Spleen (tissue), 7 donors: ENCODE data around the gene AGK.

Source experiments
- CTCF ChIP-seq, 11 experiments: fragments of 200-600 bp in 7 of 11; fragments of 450-650 bp in 4 of 11; sonication (generic) in 4 of 11; IDR thresholded peaks in 8 of 11; conservative IDR thresholded peaks in 3 of 11; 1 replicate in 7 of 11; 2 replicates in 4 of 11; pipeline versions ENCODE4 v1.4.0 to v1.8.0; 2016 to 2021; ENCODE audit warnings: antibody characterized with exemption in 11 of 11, inconsistent platforms in 4 of 11, mild to moderate bottlenecking in 1 of 11
- POLR2A ChIP-seq, 3 donors: fragments of 450-650 bp; IDR thresholded peaks; one replicate each; pipeline ENCODE4 v1.5.1; 2017; ENCODE audit warnings: antibody characterized with exemption in 3 of 3, mild to moderate bottlenecking in 1 of 3
- donor health status: DM: no; HTN: no; CAD: no; lungs with moderate emphysema.
- donor health status: DM: no; HTN: no; CAD: no.
- donor health status: DM: no; HTN: no; CAD: no.

- TF ChIP-seq CTCF (IDR thresholded peaks at IDR 0.05 in 8 of 11, conservative IDR thresholded peaks at IDR 0.05 in 3 of 11): no peak
- no peak for TF ChIP-seq POLR2A (IDR thresholded peaks at IDR 0.05)
Measured at GRCh38 chr7:141699860-141700259, 148.7 kb downstream of the AGK start.
